ENCODE measurements around the gene USF3. TPM values are rescaled to one million over a fixed set of nuclear protein-coding genes. Genes with fewer than 3 reads are reported as not detected.

Gene USF3
- total RNA-seq, 4 donors from 2014 or later: 23.1 to 33.2 (median 27.8) TPM

- WGBS, 2 donors (ENCODE audit: low coverage in 1 of 2): 71% methylated on average over 3 to 5 of the region's 5 CpGs
- Histone ChIP-seq H3K9me3 (no peaks in the 10 kb centered on the region), H3K4me1 (no peaks in the 10 kb centered on the region), H3K27ac (no peak overlapping the region), H3K27me3 (no peaks in the 10 kb centered on the region), H3K4me3 (no peak overlapping the region), H3K36me3 (no peaks in the 10 kb centered on the region)
- TF ChIP-seq EP300 (IDR thresholded peaks at IDR 0.05; ENCODE audit: low read depth) (no peak), CTCF (IDR thresholded peaks at IDR 0.05) (no peak), POLR2A (IDR thresholded peaks at IDR 0.05) (no peak)
- DNase-seq: no peak
- intact Hi-C loops (cut with DNase I; ENCODE audit: low total_unique reads) (no loop called here), in situ Hi-C loops (cut with MboI; ENCODE audit: low pct_ligation_motif_present in 1 of 4, low pct_unique_long_range_greater_than_20kb in 1 of 4, low sequenced_read_pairs in 3 of 4) (no loop called here)
Observed at GRCh38 chr3:113614402-113614801, 82.0 kb downstream of the USF3 start.

DNA sequence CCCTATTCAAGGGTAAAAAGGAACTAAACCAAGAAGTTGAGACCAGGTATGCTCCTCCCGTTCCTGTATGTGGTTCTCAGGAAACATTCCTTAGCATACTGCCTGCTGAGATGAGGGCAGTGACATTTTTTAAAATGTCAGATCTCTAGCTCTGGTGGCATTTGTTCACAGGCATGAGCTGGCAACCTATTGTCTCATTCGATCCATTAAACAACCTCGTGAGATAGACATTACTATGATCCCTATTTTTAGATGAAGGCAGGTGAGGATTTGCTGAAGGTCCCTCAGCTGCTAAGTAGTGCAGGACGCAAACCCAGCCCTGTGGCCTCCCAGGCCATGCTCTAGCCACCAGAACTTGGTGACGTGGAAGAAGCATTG, 89.2 kb downstream of the USF3 start:
- 40 to 73% methylated on average over 1 to 5 of the region's 5 CpGs for WGBS, 2 donors (ENCODE audit: low coverage in 1 of 2)
- H3K27ac ChIP-seq: no peak overlapping the region
- DNase-seq: no peak
- no peak overlapping the region for H3K4me3 ChIP-seq
- intact Hi-C loops (cut with DNase I; ENCODE audit: low total_unique reads) (no loop called here), in situ Hi-C loops (cut with MboI; ENCODE audit: low pct_ligation_motif_present in 1 of 4, low pct_unique_long_range_greater_than_20kb in 1 of 4, low sequenced_read_pairs in 3 of 4) (no loop called here)
- H3K4me1 ChIP-seq: no peaks in the 10 kb centered on the region
- no peak for TF ChIP-seq POLR2AphosphoS5 (IDR thresholded peaks at IDR 0.05)
- no peak for TF ChIP-seq EP300 (IDR thresholded peaks at IDR 0.05; ENCODE audit: low read depth)
- no peak for TF ChIP-seq CTCF (IDR thresholded peaks at IDR 0.05)
- no peak for TF ChIP-seq POLR2A (IDR thresholded peaks at IDR 0.05)
- H3K27me3 ChIP-seq: no peaks in the 10 kb centered on the region
- peaks cover 0 to 4% (median 0%) of the 10 kb centered on the region in 4 donors for H3K36me3 ChIP-seq
- H3K9me3 ChIP-seq: no peaks in the 10 kb centered on the region

DNA sequence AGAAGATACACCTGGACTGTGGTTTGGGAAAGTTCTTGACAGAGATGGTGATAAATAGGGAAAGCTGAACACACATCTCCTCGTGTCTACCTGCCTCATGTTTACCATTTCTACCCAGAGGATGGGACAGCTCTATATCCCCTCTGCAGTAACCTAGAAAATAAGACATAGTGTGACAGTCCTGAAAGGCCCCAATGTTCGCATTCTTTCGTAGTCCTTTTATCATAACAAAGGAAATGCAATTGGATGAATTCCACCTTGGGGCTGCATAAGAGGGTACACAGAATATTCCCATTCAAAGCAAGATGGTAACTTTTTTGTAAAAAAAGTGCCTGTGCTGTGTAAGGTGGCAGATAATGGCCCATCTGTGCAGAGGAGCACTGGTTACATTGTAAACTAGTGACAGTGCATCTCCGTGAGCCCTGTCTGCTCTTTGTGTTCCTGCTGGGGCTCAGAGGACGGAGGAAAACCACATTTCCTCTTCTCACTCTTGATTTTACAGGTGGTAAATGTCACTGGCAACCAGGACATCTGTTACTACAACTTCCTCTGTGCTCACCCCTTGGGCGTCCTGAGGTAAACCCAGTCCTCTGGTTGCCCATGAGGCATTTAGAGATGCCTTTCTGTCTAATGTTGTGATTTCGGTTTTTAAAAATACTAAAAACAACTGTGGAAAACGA, 89.8 kb downstream of the USF3 start:
- Histone ChIP-seq H3K4me1 (no peaks in the 10 kb centered on the region), H3K27ac (no peak overlapping the region), H3K4me3 (no peak overlapping the region), H3K36me3 (peaks cover 0 to 4% (median 0%) of the 10 kb centered on the region in 4 donors), H3K9me3 (no peaks in the 10 kb centered on the region), H3K27me3 (no peaks in the 10 kb centered on the region)
- intact Hi-C loops (cut with DNase I; ENCODE audit: low total_unique reads): no loop called here
- DNase-seq: peak; percentile 26
- in situ Hi-C loops (cut with MboI; ENCODE audit: low pct_ligation_motif_present in 1 of 4, low pct_unique_long_range_greater_than_20kb in 1 of 4, low sequenced_read_pairs in 3 of 4): no loop called here
- no peak for TF ChIP-seq EP300 (IDR thresholded peaks at IDR 0.05; ENCODE audit: low read depth)
- TF ChIP-seq CTCF (IDR thresholded peaks at IDR 0.05): no peak
- no peak for TF ChIP-seq POLR2A (IDR thresholded peaks at IDR 0.05)
- no peak for TF ChIP-seq POLR2AphosphoS5 (IDR thresholded peaks at IDR 0.05)
- WGBS, 2 donors (ENCODE audit: low coverage in 1 of 2): 37 to 50% methylated on average over 6 to 8 of the region's 8 CpGs

GRCh38 chr3:113602836-113603235, 93.6 kb downstream of the USF3 start:
- TF ChIP-seq POLR2A (IDR thresholded peaks at IDR 0.05): no peak
- no peak for TF ChIP-seq CTCF (IDR thresholded peaks at IDR 0.05)
- TF ChIP-seq POLR2AphosphoS5 (IDR thresholded peaks at IDR 0.05): no peak
- TF ChIP-seq EP300 (IDR thresholded peaks at IDR 0.05; ENCODE audit: low read depth): no peak
- no peaks in the 10 kb centered on the region for H3K4me1 ChIP-seq
- H3K27ac ChIP-seq: no peak overlapping the region
- no peaks in the 10 kb centered on the region for H3K9me3 ChIP-seq
- no peak for DNase-seq
- 95 to 98% methylated on average over 5 to 11 of the region's 11 CpGs for WGBS, 2 donors (ENCODE audit: low coverage in 1 of 2)
- intact Hi-C loops (cut with DNase I; ENCODE audit: low total_unique reads): no loop called here
- H3K27me3 ChIP-seq: no peaks in the 10 kb centered on the region
- in situ Hi-C loops (cut with MboI; ENCODE audit: low pct_ligation_motif_present in 1 of 4, low pct_unique_long_range_greater_than_20kb in 1 of 4, low sequenced_read_pairs in 3 of 4): no loop called here
- peaks cover 0 to 4% (median 0%) of the 10 kb centered on the region in 4 donors for H3K36me3 ChIP-seq
- no peak overlapping the region for H3K4me3 ChIP-seq
